ENCODE results near the gene ADAP2. TPM values are rescaled to one million over a fixed set of nuclear protein-coding genes. Genes with fewer than 3 reads are reported as not detected.

ADAP2 gene
- total RNA-seq, 1 donor from 2014 or later = 0.89 TPM

DNA sequence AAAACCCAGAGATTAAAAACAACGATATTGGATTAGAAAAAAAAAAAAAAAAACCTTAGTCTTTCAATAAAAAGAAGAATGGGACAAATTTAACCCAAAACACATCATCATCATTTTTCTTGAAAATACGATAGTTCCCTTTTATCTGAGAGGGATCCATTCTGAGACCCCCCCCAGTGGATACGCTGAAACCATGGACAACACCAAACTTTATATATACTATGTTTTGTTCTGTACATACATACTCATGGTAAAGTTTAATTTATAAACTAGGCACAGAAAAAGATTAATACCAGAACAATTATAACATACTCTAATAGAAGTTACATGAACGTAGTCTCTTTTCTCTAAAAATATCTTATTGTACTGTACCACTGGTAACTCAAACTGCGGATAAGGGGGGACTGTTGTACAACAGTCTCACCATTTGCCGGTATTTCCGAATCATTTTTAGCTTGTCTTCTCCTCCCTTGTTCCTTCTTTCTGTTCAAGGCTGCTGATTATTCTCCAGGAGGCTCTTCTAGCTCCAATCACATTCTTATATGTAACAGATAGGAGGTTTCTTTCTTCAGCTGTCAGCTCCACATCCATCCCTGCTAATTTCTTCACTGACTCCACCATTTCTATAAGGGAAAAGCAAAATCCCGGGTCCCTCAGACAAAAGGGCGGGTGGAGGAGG lies 86.1 kb downstream of the ADAP2 start:
- Histone ChIP-seq H4K20me1 (ENCODE audit: insufficient read depth, low read length) (no peaks in the 10 kb centered on the region), H3K4me2 (ENCODE audit: low read length) (peak overlapping the region; percentile 96), H3K4me1 (ENCODE audit: insufficient read depth, low read length) (peaks cover 8% of the 10 kb centered on the region), H3K9me3 (ENCODE audit: insufficient read depth, low read depth, low read length) (no peaks in the 10 kb centered on the region), H3K9ac (ENCODE audit: low read length) (peak overlapping the region; percentile 83), H2AFZ (ENCODE audit: low read depth, low read length) (peak overlapping the region; percentile 88), H3K79me2 (ENCODE audit: insufficient read depth, low read length) (no peaks in the 10 kb centered on the region), H3K36me3 (ENCODE audit: insufficient read depth, low read length) (no peaks in the 10 kb centered on the region), H3K27ac (ENCODE audit: low read depth, low read length) (peak overlapping the region; percentile 47), H3K4me3 (ENCODE audit: insufficient read depth, low read depth, low read length) (peak overlapping the region; percentile 66), H3K27me3 (ENCODE audit: insufficient read depth, low read length) (no peaks in the 10 kb centered on the region)
- Mint-ChIP-seq H3K4me3 (ENCODE audit: unreplicated experiment) (peak overlapping the region; percentile 86), H3K27ac (ENCODE audit: unreplicated experiment) (peak overlapping the region; percentile 3), H3K4me1 (ENCODE audit: low read depth, unreplicated experiment) (peaks cover 10% of the 10 kb centered on the region), H3K9me3 (ENCODE audit: unreplicated experiment) (no peaks in the 10 kb centered on the region), H3K27me3 (ENCODE audit: low read depth, unreplicated experiment) (no peaks in the 10 kb centered on the region), H3K36me3 (ENCODE audit: low read depth, unreplicated experiment) (peaks cover 4% of the 10 kb centered on the region)
- DNase-seq (ENCODE audit: low read depth) = no peak
- FAIRE-seq = no peak
- TF ChIP-seq, protein P1, sequence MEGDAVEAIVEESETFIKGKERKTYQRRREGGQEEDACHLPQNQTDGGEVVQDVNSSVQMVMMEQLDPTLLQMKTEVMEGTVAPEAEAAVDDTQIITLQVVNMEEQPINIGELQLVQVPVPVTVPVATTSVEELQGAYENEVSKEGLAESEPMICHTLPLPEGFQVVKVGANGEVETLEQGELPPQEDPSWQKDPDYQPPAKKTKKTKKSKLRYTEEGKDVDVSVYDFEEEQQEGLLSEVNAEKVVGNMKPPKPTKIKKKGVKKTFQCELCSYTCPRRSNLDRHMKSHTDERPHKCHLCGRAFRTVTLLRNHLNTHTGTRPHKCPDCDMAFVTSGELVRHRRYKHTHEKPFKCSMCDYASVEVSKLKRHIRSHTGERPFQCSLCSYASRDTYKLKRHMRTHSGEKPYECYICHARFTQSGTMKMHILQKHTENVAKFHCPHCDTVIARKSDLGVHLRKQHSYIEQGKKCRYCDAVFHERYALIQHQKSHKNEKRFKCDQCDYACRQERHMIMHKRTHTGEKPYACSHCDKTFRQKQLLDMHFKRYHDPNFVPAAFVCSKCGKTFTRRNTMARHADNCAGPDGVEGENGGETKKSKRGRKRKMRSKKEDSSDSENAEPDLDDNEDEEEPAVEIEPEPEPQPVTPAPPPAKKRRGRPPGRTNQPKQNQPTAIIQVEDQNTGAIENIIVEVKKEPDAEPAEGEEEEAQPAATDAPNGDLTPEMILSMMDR (IDR thresholded peaks at IDR 0.05; ENCODE audit: insufficient read depth, low read depth, low read length) = no peak
- TF ChIP-seq EZH2 (IDR thresholded peaks at IDR 0.05; ENCODE audit: insufficient read depth, low read length) = no peak

DNA sequence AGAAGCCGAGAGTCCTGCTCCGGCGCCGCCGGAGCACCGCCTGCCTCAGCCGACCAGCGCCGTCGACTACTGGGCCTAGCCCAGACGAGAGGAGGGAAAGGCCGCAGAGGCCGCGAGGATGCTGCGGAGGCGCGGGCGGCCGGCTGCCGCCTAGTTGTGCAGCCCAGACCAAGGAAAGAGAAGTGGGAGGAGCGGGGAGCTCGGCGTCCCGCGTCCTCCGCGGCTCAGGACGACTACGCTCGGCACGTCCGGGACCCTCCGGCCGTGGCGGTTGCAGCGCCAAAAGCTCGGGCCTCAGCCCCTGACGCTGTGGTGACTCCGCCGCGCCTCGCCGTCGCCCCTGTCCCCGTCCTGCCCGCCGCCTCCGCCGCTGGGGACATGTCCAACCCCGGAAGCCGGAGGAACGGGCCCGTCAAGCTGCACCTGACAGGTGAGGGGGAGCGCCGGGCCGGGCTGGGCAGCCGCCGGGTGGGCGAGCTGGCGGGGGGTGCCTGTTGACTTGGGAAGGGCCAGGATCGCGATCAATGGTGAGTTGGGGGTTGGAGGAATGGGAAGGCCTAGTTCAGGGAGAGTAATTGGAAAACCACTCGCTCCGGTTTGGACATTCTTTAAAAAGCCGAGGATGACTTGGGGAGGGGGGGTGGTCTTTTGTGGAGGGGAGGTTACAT lies 86.8 kb downstream of the ADAP2 start:
- H3K9ac ChIP-seq (ENCODE audit: low read length) = peak overlapping the region; percentile 83
- peak; percentile 55 for DNase-seq (ENCODE audit: low read depth)
- no peaks in the 10 kb centered on the region for H3K9me3 Mint-ChIP-seq (ENCODE audit: unreplicated experiment)

More for the DNA sequence above, 86.8 kb downstream of the ADAP2 start:
- H3K27me3 ChIP-seq (ENCODE audit: insufficient read depth, low read length) = no peaks in the 10 kb centered on the region
- TF ChIP-seq EZH2 (IDR thresholded peaks at IDR 0.05; ENCODE audit: insufficient read depth, low read length) = no peak
- TF ChIP-seq, protein P1 (IDR thresholded peaks at IDR 0.05; ENCODE audit: insufficient read depth, low read depth, low read length) = no peak
- peaks cover 10% of the 10 kb centered on the region for H3K4me1 Mint-ChIP-seq (ENCODE audit: low read depth, unreplicated experiment)
- H3K4me3 ChIP-seq (ENCODE audit: insufficient read depth, low read depth, low read length) = peak overlapping the region; percentile 66
- H3K27ac ChIP-seq (ENCODE audit: low read depth, low read length) = peak overlapping the region; percentile 47
- no peaks in the 10 kb centered on the region for H3K9me3 ChIP-seq (ENCODE audit: insufficient read depth, low read depth, low read length)
- H3K36me3 ChIP-seq (ENCODE audit: insufficient read depth, low read length) = no peaks in the 10 kb centered on the region
- H2AFZ ChIP-seq (ENCODE audit: low read depth, low read length) = peak overlapping the region; percentile 88
- no peak for FAIRE-seq
- no peaks in the 10 kb centered on the region for H3K27me3 Mint-ChIP-seq (ENCODE audit: low read depth, unreplicated experiment)
- H4K20me1 ChIP-seq (ENCODE audit: insufficient read depth, low read length) = peaks cover 3% of the 10 kb centered on the region
- H3K27ac Mint-ChIP-seq (ENCODE audit: unreplicated experiment) = peak overlapping the region; percentile 88
- peak overlapping the region; percentile 96 for H3K4me2 ChIP-seq (ENCODE audit: low read length)
- peaks cover 3% of the 10 kb centered on the region for H3K79me2 ChIP-seq (ENCODE audit: insufficient read depth, low read length)
- peaks cover 8% of the 10 kb centered on the region for H3K4me1 ChIP-seq (ENCODE audit: insufficient read depth, low read length)
- peaks cover 4% of the 10 kb centered on the region for H3K36me3 Mint-ChIP-seq (ENCODE audit: low read depth, unreplicated experiment)
- peak overlapping the region; percentile 96 for H3K4me3 Mint-ChIP-seq (ENCODE audit: unreplicated experiment)

Other genes with a start within 250 kb of the ADAP2 start
- gene CRLF3, start 97.3 kb upstream of the ADAP2 start, total RNA-seq = 7.6 and 8.0 TPM in 2 replicates
- 2.2 and 2.6 TPM in 2 replicates for gene ATAD5, start 90.0 kb upstream of the ADAP2 start, total RNA-seq
- gene TEFM, start 15.7 kb upstream of the ADAP2 start, total RNA-seq = 11.5 and 13.0 TPM in 2 replicates
- gene RNF135, start 49.1 kb downstream of the ADAP2 start, total RNA-seq = 5.6 and 7.5 TPM in 2 replicates
- gene NF1, start 173.0 kb downstream of the ADAP2 start, total RNA-seq = 53.7 and 54.9 TPM in 2 replicates

Measured in astrocyte (in vitro differentiated cells and primary cell).